Calu3 (cell line): ENCODE measurements around the gene CTDSP1. TPM values are rescaled to one million over a fixed set of nuclear protein-coding genes. Genes with fewer than 3 reads are reported as not detected.

Experiments used
- BruUV-seq: library from RNA; stranded (reverse); fragments of 400-500 nt; replicated peaks from 2 replicates; lab custom pipeline; 2021; lab: Mats Ljungman, UMichigan
- CTCF ChIA-PET: fragments of 300-600 bp; sonication (Branson Sonifier 250); formaldehyde crosslinking; loops from one replicate; lab custom pipeline; 2022; ENCODE audit warnings: antibody characterized with exemption; lab: Charles Lee
- DNase-seq: peaks from one replicate; pipeline ENCODE4 v3.0.0; 2022
- H3K27ac Mint-ChIP-seq: one replicate; pipeline ENCODE4 v1.8.0; 2022; ENCODE audit warnings: mixed read lengths; ENCODE audit not compliant: unreplicated experiment
- H3K27me3 Mint-ChIP-seq: one replicate; pipeline ENCODE4 v1.8.0; 2022; ENCODE audit warnings: mixed read lengths; ENCODE audit not compliant: unreplicated experiment
- H3K36me3 Mint-ChIP-seq: one replicate; pipeline ENCODE4 v1.8.0; 2022; ENCODE audit warnings: mild to moderate bottlenecking, moderate library complexity, mixed read lengths; ENCODE audit not compliant: insufficient read depth, unreplicated experiment
- H3K4me1 Mint-ChIP-seq: one replicate; pipeline ENCODE4 v1.8.0; 2022; ENCODE audit warnings: mild to moderate bottlenecking, low read depth, mixed read lengths; ENCODE audit not compliant: unreplicated experiment
- H3K4me3 Mint-ChIP-seq: one replicate; pipeline ENCODE4 v1.8.0; 2022; ENCODE audit warnings: mild to moderate bottlenecking, low read depth, moderate library complexity, mixed read lengths; ENCODE audit not compliant: unreplicated experiment
- H3K9me3 Mint-ChIP-seq: one replicate; pipeline ENCODE4 v1.8.0; 2022; ENCODE audit warnings: low read depth, mixed read lengths; ENCODE audit not compliant: unreplicated experiment
- CTCF ChIP-seq: fragments of 200-600 bp; IDR thresholded peaks from one replicate; pipeline ENCODE4 v1.8.0; 2022; ENCODE audit warnings: antibody characterized with exemption; ENCODE audit not compliant: unreplicated experiment
- intact Hi-C: fragments of 100-400 bp; cut with micrococcal nuclease; formaldehyde crosslinking; loops from one replicate; pipeline ENCODE4 v1.10.0; 2022; ENCODE audit not compliant: unreplicated experiment
- total RNA-seq: library from RNA; stranded (reverse); gene quantifications from 2 replicates; pipeline ENCODE4 v1.2.3, GENCODE V29; 2022

CTDSP1 gene
- total RNA-seq, 1 experiment from 2014 or later = 58.0 TPM

DNA sequence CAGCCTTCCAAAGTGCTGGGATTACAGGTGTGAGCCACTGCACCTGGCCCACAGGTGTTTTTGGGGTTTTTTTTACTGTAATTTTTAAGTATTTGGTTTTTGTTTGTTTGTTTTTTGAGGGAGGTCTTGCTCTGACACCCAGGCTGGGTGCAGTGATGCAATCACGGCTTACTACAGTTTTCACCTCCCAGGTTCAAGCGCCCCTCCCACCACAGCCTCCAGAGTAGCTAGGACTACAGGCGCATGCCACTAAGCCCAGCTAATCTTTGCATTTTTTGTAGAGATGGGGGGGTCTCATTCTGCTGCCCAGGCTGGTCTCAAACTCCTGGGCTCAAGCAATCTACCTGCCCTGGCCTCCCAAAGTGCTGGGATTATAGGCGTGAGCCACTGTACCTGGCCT, 24.9 kb upstream of the CTDSP1 start:
- no peak for DNase-seq
- Mint-ChIP-seq H3K4me1 (peaks cover 3% of the 10 kb centered on the region), H3K27ac (no peak overlapping the region), H3K9me3 (no peaks in the 10 kb centered on the region), H3K36me3 (no peaks in the 10 kb centered on the region), H3K27me3 (no peaks in the 10 kb centered on the region), H3K4me3 (no peak overlapping the region)
- intact Hi-C loops = no loop called here
- no TSS peak for BruUV-seq
- no peak for TF ChIP-seq CTCF
- CTCF ChIA-PET = no interaction called here

DNA sequence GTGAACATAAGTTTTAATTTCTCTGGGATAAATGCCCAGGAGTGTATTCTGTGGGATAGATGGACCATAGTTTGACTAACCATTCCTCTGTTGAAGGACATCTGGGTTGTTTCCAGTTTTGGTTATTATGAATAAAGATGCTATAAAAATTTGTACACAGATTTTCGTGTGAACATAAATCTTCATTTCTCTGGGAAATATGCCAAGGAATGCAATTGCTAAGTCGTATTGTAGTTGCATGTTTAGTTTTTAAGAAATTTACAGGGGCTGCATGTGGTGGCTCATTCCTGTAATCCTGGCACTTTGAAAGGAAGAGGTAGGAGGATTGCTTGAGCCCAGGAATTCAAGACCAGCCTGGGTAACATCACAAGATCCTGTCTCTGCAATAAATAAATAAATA, 24.5 kb upstream of the CTDSP1 start:
- TF ChIP-seq CTCF = no peak
- intact Hi-C loops = no loop called here
- no peak for DNase-seq
- Mint-ChIP-seq H3K4me1 (peaks cover 7% of the 10 kb centered on the region), H3K27me3 (no peaks in the 10 kb centered on the region), H3K36me3 (no peaks in the 10 kb centered on the region), H3K4me3 (no peak overlapping the region), H3K9me3 (no peaks in the 10 kb centered on the region), H3K27ac (no peak overlapping the region)
- no TSS peak for BruUV-seq
- CTCF ChIA-PET = no interaction called here

GRCh38 chr2:218378053-218378452, 21.6 kb upstream of the CTDSP1 start:
- Mint-ChIP-seq H3K4me1 (peaks cover 17% of the 10 kb centered on the region), H3K9me3 (no peaks in the 10 kb centered on the region), H3K4me3 (no peak overlapping the region), H3K27me3 (peaks cover 20% of the 10 kb centered on the region), H3K27ac (no peak overlapping the region), H3K36me3 (no peaks in the 10 kb centered on the region)
- TF ChIP-seq CTCF = no peak
- no TSS peak for BruUV-seq
- CTCF ChIA-PET = no interaction called here
- no peak for DNase-seq
- intact Hi-C loops = no loop called here

DNA sequence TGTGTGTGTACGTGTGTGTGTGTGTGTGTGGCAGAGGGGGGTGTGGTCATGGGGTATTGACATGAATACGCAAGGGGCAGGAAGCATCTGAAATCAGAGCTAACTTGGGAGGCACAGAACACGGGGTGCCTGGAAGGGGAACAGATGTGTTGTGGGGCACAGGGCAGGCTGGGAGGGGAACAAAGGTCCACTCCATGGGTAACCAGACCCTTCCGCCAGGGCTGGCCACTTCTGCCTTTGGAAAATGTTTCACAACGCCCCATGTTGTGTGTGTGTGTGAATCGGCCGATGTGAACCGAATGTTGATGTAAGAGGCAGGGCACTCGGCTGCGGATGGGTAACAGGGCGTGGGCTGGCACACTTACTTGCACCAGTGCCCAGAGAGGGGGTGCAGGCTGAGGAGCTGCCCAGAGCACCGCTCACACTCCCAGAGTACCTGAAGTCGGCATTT, 17.7 kb upstream of the CTDSP1 start, which contains the start of gene SLC11A1:
Gene SLC11A1 (plus strand): TSS at position 358 of the 451 bp plus-strand sequence. CDS start 96 bp downstream, outside the sequence.
- H3K4me1 Mint-ChIP-seq = peaks cover 24% of the 10 kb centered on the region
- H3K9me3 Mint-ChIP-seq = no peaks in the 10 kb centered on the region
- no peak for TF ChIP-seq CTCF
- no peak within 1 kb of the TSS for H3K4me3 Mint-ChIP-seq
- H3K27me3 Mint-ChIP-seq = peaks cover 26% of the 10 kb centered on the region
- BruUV-seq = no TSS peak
- CTCF ChIA-PET = no interaction called here
- no peak within 1 kb of the TSS for H3K27ac Mint-ChIP-seq
- intact Hi-C loops = no loop called here
- H3K36me3 Mint-ChIP-seq = no peaks in the 10 kb centered on the region
- DNase-seq = no peak
